Sciatic nerve (tissue), 2 donors: ENCODE measurements around the gene ASB10. TPM values are rescaled to one million over a fixed set of nuclear protein-coding genes. Genes with fewer than 3 reads are reported as not detected.

Experiments
- ATAC-seq: fragments of 200-7000 bp; cut with Tn5 transposase; one replicate; pipeline ENCODE4 v1.9.1; 2020; ENCODE audit warnings: mild to moderate bottlenecking, moderate library complexity
- DNase-seq: peaks from one replicate; pipeline ENCODE4 v3.0.0-alpha.2; 2020; ENCODE audit warnings: low spot score
- intact Hi-C: fragments of 100-400 bp; cut with DNase I; formaldehyde crosslinking; loops from one replicate; pipeline ENCODE4 v1.14.2; 2022
- total RNA-seq: library from RNA; stranded (reverse); fragmentation: NEBNext Ultra II Directional; extraction: Animal tissue kit (Norgen Biotek cat#: 25700); gene quantifications from one replicate; pipeline ENCODE4 v1.2.1, GENCODE V29; 2021
- donor health status: DM: no; HTN: no; CAD: no.
- donor health status: DM: no; HTN: no; CAD: no.

Gene ASB10
- total RNA-seq = not detected

GRCh38 chr7:151186640-151187408 lies at the start of gene ASB10:
Gene ASB10, minus strand, starts transcription at chr7:151187250. Its CDS starts 120 bp downstream, at chr7:151187130.
- intact Hi-C loops = no loop called here
- ATAC-seq = peak; percentile 32
- DNase-seq = no peak

- DNase-seq (no peak), ATAC-seq (no peak)
- intact Hi-C loops = no loop called here
Measured at GRCh38 chr7:151236406-151236805, 49.4 kb upstream of the ASB10 start.

GRCh38 chr7:151235091-151235787 lies 48.2 kb upstream of the ASB10 start:
- DNase-seq (no peak), ATAC-seq (no peak)
- intact Hi-C loops = no loop called here

- no peak for ATAC-seq
- intact Hi-C loops = no loop called here
- no peak for DNase-seq
Measured at GRCh38 chr7:151233804-151234203, 46.8 kb upstream of the ASB10 start.

GRCh38 chr7:151232917-151233701 lies 46.1 kb upstream of the ASB10 start:
- DNase-seq (no peak), ATAC-seq (peak; percentile 41)
- intact Hi-C loops = no loop called here

GRCh38 chr7:151232091-151232916 lies 45.3 kb upstream of the ASB10 start, which contains the start of gene CHPF2:
Gene CHPF2, plus strand, starts transcription at chr7:151232483. Its CDS starts 1,529 bp downstream, at chr7:151234012.
- intact Hi-C loops = no loop called here
- DNase-seq = peak; percentile 96
- ATAC-seq = peak; percentile 95

- ATAC-seq = no peak
- no peak for DNase-seq
- intact Hi-C loops = no loop called here
Measured at GRCh38 chr7:151231080-151231479, 44.0 kb upstream of the ASB10 start.

- intact Hi-C loops = no loop called here
- ATAC-seq (no peak), DNase-seq (no peak)
Measured at GRCh38 chr7:151229249-151229648, 42.2 kb upstream of the ASB10 start.

GRCh38 chr7:151228024-151228866 lies 41.2 kb upstream of the ASB10 start:
- DNase-seq (no peak), ATAC-seq (no peak)
- intact Hi-C loops = no loop called here

GRCh38 chr7:151226875-151227782 lies 40.1 kb upstream of the ASB10 start, which contains the start of gene ABCF2:
Gene ABCF2, minus strand, starts transcription at chr7:151227205. Its CDS starts 747 bp downstream, at chr7:151226458.
- intact Hi-C loops = no loop called here
- ATAC-seq (peak; percentile 100), DNase-seq (peak; percentile 99)

- DNase-seq (no peak), ATAC-seq (peak; percentile 6)
- intact Hi-C loops = no loop called here
Measured at GRCh38 chr7:151226560-151226874, 39.5 kb upstream of the ASB10 start.

GRCh38 chr7:151225948-151226510 lies 39.0 kb upstream of the ASB10 start:
- no peak for DNase-seq
- no peak for ATAC-seq
- intact Hi-C loops = no loop called here

- intact Hi-C loops = no loop called here
Measured at GRCh38 chr7:151223728-151224127, 36.7 kb upstream of the ASB10 start.

GRCh38 chr7:151218170-151218569 lies 31.1 kb upstream of the ASB10 start:
- intact Hi-C loops = no loop called here
- DNase-seq = no peak

More at GRCh38 chr7:151223728-151224127, 36.7 kb upstream of the ASB10 start:
- DNase-seq (no peak), ATAC-seq (no peak)

GRCh38 chr7:151215396-151215795 lies 28.3 kb upstream of the ASB10 start:
- intact Hi-C loops = no loop called here
- DNase-seq (no peak), ATAC-seq (no peak)

More at GRCh38 chr7:151218170-151218569, 31.1 kb upstream of the ASB10 start:
- ATAC-seq = no peak

GRCh38 chr7:151213826-151214225 lies 26.8 kb upstream of the ASB10 start:
- DNase-seq (no peak), ATAC-seq (no peak)
- intact Hi-C loops = no loop called here

GRCh38 chr7:151212626-151213025 lies 25.6 kb upstream of the ASB10 start:
- ATAC-seq (no peak), DNase-seq (no peak)
- intact Hi-C loops = no loop called here
